Measurements from ENCODE around the gene KCND2.
"Not testable (repeated sequence)": the region's sequence is repeated elsewhere in the genome, so short reads cannot be mapped to it uniquely, and the experiment has no call there.

KCND2 gene

GRCh38 chr7:120760050-120760449 is 487.1 kb downstream of the KCND2 start:
- Mint-ChIP-seq H3K4me3 (no peak overlapping the region), H3K4me1 (ENCODE audit: low read depth) (no peaks in the 10 kb centered on the region), H3K27me3 (peaks cover 6% of the 10 kb centered on the region), H3K9me3 (no peaks in the 10 kb centered on the region), H3K27ac (no peak overlapping the region), H3K36me3 (ENCODE audit: low read depth) (no peaks in the 10 kb centered on the region)

- H3K27me3 Mint-ChIP-seq: peaks cover 5% of the 10 kb centered on the region
- no peak overlapping the region for H3K27ac Mint-ChIP-seq
- H3K4me1 Mint-ChIP-seq (ENCODE audit: low read depth): no peaks in the 10 kb centered on the region
- H3K9me3 Mint-ChIP-seq: no peaks in the 10 kb centered on the region
- no peaks in the 10 kb centered on the region for H3K36me3 Mint-ChIP-seq (ENCODE audit: low read depth)
- H3K4me3 Mint-ChIP-seq: no peak overlapping the region
Measured at GRCh38 chr7:120760851-120761250, 487.9 kb downstream of the KCND2 start.

GRCh38 chr7:120770206-120770605 is 497.2 kb downstream of the KCND2 start:
- Mint-ChIP-seq H3K27ac (no peak overlapping the region), H3K9me3 (no peaks in the 10 kb centered on the region), H3K4me3 (no peak overlapping the region), H3K4me1 (ENCODE audit: low read depth) (no peaks in the 10 kb centered on the region), H3K36me3 (ENCODE audit: low read depth) (no peaks in the 10 kb centered on the region), H3K27me3 (peaks cover 6% of the 10 kb centered on the region)

GRCh38 chr7:120774481-120774880 is 501.5 kb downstream of the KCND2 start:
- Mint-ChIP-seq H3K9me3 (no peaks in the 10 kb centered on the region), H3K4me1 (ENCODE audit: low read depth) (no peaks in the 10 kb centered on the region), H3K27me3 (peaks cover 6% of the 10 kb centered on the region), H3K4me3 (no peak overlapping the region), H3K36me3 (ENCODE audit: low read depth) (no peaks in the 10 kb centered on the region), H3K27ac (no peak overlapping the region)

GRCh38 chr7:120775755-120776154 is 502.8 kb downstream of the KCND2 start:
- Mint-ChIP-seq H3K27ac (no peak overlapping the region), H3K4me3 (no peak overlapping the region), H3K36me3 (ENCODE audit: low read depth) (no peaks in the 10 kb centered on the region), H3K4me1 (ENCODE audit: low read depth) (no peaks in the 10 kb centered on the region), H3K27me3 (peaks cover 6% of the 10 kb centered on the region), H3K9me3 (no peaks in the 10 kb centered on the region)

- H3K27me3 Mint-ChIP-seq; H3K9me3 Mint-ChIP-seq; H3K27ac Mint-ChIP-seq; H3K4me1 Mint-ChIP-seq (ENCODE audit: low read depth); H3K4me3 Mint-ChIP-seq; H3K36me3 Mint-ChIP-seq (ENCODE audit: low read depth): not testable (repeated sequence)
Measured at GRCh38 chr7:120779078-120779477, 506.1 kb downstream of the KCND2 start.

GRCh38 chr7:120780451-120780850 is 507.5 kb downstream of the KCND2 start:
- H3K27ac Mint-ChIP-seq; H3K9me3 Mint-ChIP-seq; H3K4me1 Mint-ChIP-seq (ENCODE audit: low read depth); H3K27me3 Mint-ChIP-seq; H3K4me3 Mint-ChIP-seq; H3K36me3 Mint-ChIP-seq (ENCODE audit: low read depth): not testable (repeated sequence)

- H3K4me3 Mint-ChIP-seq: no peak overlapping the region
- H3K27me3 Mint-ChIP-seq: peaks cover 3% of the 10 kb centered on the region
- no peaks in the 10 kb centered on the region for H3K36me3 Mint-ChIP-seq (ENCODE audit: low read depth)
- H3K4me1 Mint-ChIP-seq (ENCODE audit: low read depth): no peaks in the 10 kb centered on the region
- H3K9me3 Mint-ChIP-seq: no peaks in the 10 kb centered on the region
- H3K27ac Mint-ChIP-seq: no peak overlapping the region
Measured at GRCh38 chr7:120780938-120781337, 508.0 kb downstream of the KCND2 start.

GRCh38 chr7:120781924-120782323 is 508.9 kb downstream of the KCND2 start:
- H3K36me3 Mint-ChIP-seq (ENCODE audit: low read depth); H3K4me1 Mint-ChIP-seq (ENCODE audit: low read depth); H3K27ac Mint-ChIP-seq; H3K27me3 Mint-ChIP-seq; H3K9me3 Mint-ChIP-seq; H3K4me3 Mint-ChIP-seq: not testable (repeated sequence)

GRCh38 chr7:120783273-120783672 is 510.3 kb downstream of the KCND2 start:
- Mint-ChIP-seq H3K4me3 (no peak overlapping the region), H3K9me3 (no peaks in the 10 kb centered on the region), H3K4me1 (ENCODE audit: low read depth) (no peaks in the 10 kb centered on the region)

GRCh38 chr7:120783721-120784120 is 510.7 kb downstream of the KCND2 start:
- no peak overlapping the region for H3K27ac Mint-ChIP-seq
- H3K27me3 Mint-ChIP-seq: peaks cover 8% of the 10 kb centered on the region
- H3K4me3 Mint-ChIP-seq: no peak overlapping the region
- no peaks in the 10 kb centered on the region for H3K4me1 Mint-ChIP-seq (ENCODE audit: low read depth)
- no peaks in the 10 kb centered on the region for H3K36me3 Mint-ChIP-seq (ENCODE audit: low read depth)
- H3K9me3 Mint-ChIP-seq: no peaks in the 10 kb centered on the region

More at GRCh38 chr7:120783273-120783672, 510.3 kb downstream of the KCND2 start:
- no peaks in the 10 kb centered on the region for H3K36me3 Mint-ChIP-seq (ENCODE audit: low read depth)
- no peak overlapping the region for H3K27ac Mint-ChIP-seq
- H3K27me3 Mint-ChIP-seq: peaks cover 3% of the 10 kb centered on the region

GRCh38 chr7:120785095-120785494 is 512.1 kb downstream of the KCND2 start:
- peaks cover 13% of the 10 kb centered on the region for H3K27me3 Mint-ChIP-seq
- H3K9me3 Mint-ChIP-seq: no peaks in the 10 kb centered on the region
- H3K4me3 Mint-ChIP-seq: no peak overlapping the region
- no peaks in the 10 kb centered on the region for H3K4me1 Mint-ChIP-seq (ENCODE audit: low read depth)
- no peaks in the 10 kb centered on the region for H3K36me3 Mint-ChIP-seq (ENCODE audit: low read depth)
- no peak overlapping the region for H3K27ac Mint-ChIP-seq

- Mint-ChIP-seq H3K9me3 (no peaks in the 10 kb centered on the region), H3K4me1 (ENCODE audit: low read depth) (no peaks in the 10 kb centered on the region), H3K4me3 (no peak overlapping the region), H3K27ac (no peak overlapping the region), H3K36me3 (ENCODE audit: low read depth) (no peaks in the 10 kb centered on the region), H3K27me3 (peaks cover 19% of the 10 kb centered on the region)
Measured at GRCh38 chr7:120792091-120792860, 519.3 kb downstream of the KCND2 start.

- H3K27ac Mint-ChIP-seq: no peak overlapping the region
Measured at GRCh38 chr7:120792861-120793130, 519.8 kb downstream of the KCND2 start.

GRCh38 chr7:120793213-120793936 is 520.4 kb downstream of the KCND2 start:
- H3K9me3 Mint-ChIP-seq: no peaks in the 10 kb centered on the region
- H3K27ac Mint-ChIP-seq: no peak overlapping the region
- peaks cover 18% of the 10 kb centered on the region for H3K27me3 Mint-ChIP-seq
- H3K36me3 Mint-ChIP-seq (ENCODE audit: low read depth): no peaks in the 10 kb centered on the region
- no peaks in the 10 kb centered on the region for H3K4me1 Mint-ChIP-seq (ENCODE audit: low read depth)
- H3K4me3 Mint-ChIP-seq: no peak overlapping the region

More at GRCh38 chr7:120792861-120793130, 519.8 kb downstream of the KCND2 start:
- Mint-ChIP-seq H3K4me1 (ENCODE audit: low read depth) (no peaks in the 10 kb centered on the region), H3K9me3 (no peaks in the 10 kb centered on the region), H3K36me3 (ENCODE audit: low read depth) (no peaks in the 10 kb centered on the region), H3K27me3 (peaks cover 19% of the 10 kb centered on the region), H3K4me3 (no peak overlapping the region)
